T-helper 1 cell (primary cell): ENCODE data around the gene ZNRF1.

Experiments used
- DNase-seq, 5 donors: peaks; one replicate each; pipeline ENCODE4 v3.0.0-alpha.2; 2012 to 2020

Gene ZNRF1

GRCh38 chr16:75027520-75028300 lies 28.9 kb downstream of the ZNRF1 start:
- no peak for DNase-seq

DNA sequence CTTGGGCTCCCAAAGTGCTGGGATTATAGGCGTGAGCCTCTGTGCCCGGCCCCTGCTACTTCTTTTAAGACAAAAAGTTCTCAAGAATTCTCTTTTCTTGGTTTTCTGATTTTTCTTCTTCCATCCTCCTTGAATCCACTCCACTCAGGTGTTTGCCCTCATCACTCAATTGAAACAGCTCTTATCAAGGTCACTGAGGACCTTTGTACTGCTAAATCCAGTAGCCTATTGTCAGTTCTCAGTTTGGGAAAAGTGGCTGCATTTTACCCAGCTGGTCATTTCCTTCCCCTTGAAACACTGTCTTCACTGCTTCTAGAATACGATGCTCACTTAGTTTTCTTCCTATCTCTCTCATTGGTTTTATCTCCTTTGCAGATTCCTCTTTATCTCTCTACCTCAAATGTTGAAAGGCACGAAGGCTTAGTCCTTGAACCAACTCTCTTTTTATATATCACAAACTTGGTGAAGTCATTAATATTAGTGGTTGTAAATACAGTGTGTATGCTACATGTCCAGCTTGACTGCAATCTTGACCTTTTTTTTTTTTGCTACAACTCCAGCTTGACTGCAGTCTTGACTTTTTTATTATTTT lies 29.8 kb downstream of the ZNRF1 start:
- DNase-seq = no peak

DNA sequence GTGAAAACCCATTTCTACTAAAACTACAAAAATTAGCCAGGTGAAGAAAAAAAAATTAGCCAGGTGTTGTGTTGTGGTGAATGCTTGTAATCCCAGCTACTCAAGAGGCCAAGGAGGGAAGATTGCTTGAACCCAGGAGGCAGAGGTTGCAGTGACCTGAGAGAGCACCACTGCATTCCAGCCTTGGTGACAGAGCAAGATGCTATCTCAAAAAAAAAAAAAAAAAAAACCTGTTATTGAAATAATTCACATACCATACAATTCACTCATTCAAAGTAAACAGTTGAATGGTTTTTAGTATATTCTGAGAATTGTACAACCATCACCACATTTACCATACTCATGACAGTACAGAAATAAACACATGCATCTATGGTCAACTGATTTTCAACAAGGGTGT lies 31.0 kb downstream of the ZNRF1 start:
- no peak for DNase-seq

GRCh38 chr16:75032655-75033054 lies 33.8 kb downstream of the ZNRF1 start:
- no peak for DNase-seq

DNA sequence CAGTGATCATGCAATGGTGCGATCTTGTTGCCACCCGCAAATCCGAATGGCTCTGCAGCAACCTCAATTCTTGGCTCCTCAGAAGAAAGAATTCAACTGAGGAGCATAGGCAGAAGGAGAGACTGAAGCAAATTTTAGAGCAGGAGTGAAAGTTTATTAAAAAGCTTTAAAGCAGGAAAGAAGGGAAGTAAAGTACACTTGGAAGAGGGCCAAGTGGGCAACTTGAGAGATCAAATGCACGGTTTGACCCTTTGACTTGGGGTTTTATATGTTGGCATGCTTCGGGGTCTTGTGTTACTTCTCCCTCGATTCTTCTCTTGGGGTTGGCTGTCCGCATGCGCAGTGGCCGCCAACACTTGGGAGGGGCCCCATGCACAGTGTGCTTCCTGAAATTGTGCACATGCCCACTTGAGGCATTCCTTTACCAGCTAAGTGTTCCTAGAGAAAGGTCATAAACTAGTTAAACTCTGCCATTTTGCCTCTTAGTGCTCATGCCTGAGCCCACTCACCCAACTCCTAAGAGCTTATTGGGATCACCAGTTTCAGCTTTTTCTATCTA lies 36.7 kb downstream of the ZNRF1 start:
- no peak for DNase-seq

- DNase-seq = no peak
Observed at GRCh38 chr16:75038036-75038858, 39.4 kb downstream of the ZNRF1 start.

GRCh38 chr16:75039941-75040340 lies 41.1 kb downstream of the ZNRF1 start:
- DNase-seq = no peak

DNA sequence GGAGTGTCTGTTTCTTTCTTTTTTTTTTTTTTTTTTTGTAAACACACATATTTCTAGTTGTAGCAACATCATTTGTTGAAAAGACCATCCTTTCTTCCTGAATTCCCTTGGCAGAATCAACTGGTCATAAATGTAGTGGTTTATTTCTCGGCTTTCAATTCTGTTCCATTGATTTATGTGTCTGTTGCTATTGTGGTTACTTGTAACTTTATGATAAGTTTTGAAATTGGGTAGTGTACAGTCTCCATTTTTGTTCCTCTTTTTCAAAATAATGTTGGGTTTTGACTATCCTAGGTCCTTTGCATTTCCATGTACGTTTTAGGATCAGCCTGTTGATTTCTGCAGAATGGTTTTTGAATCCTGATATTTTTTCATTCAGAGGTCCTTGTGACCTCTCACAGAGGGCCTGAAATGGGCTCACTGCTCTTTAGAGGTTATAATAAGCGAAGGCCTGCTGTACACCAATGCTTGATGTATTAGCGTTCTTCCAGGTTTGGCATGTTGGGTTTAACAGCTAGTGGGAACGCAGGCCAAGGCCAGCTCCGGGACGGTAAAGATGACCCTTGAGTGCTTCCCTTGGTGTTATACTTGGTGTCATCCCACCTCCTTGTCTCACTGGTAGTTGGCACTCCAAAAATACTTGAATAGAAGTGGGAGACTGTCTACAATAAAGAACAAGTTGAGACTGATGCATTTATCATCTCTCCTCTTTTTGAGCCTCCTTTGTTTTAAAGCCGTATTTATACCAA lies 43.8 kb downstream of the ZNRF1 start:
- DNase-seq = no peak

- no peak for DNase-seq
Observed at GRCh38 chr16:75043175-75043895, 44.5 kb downstream of the ZNRF1 start.

- no peak for DNase-seq
Observed at GRCh38 chr16:75044800-75045361, 46.1 kb downstream of the ZNRF1 start.

- DNase-seq = no peak
Observed at GRCh38 chr16:75045424-75045823, 46.6 kb downstream of the ZNRF1 start.

- DNase-seq = no peak
Observed at GRCh38 chr16:75048054-75048453, 49.2 kb downstream of the ZNRF1 start.

GRCh38 chr16:75048530-75048929 lies 49.7 kb downstream of the ZNRF1 start:
- DNase-seq = no peak

- DNase-seq = no peak
Observed at GRCh38 chr16:75052481-75053202, 53.8 kb downstream of the ZNRF1 start.

DNA sequence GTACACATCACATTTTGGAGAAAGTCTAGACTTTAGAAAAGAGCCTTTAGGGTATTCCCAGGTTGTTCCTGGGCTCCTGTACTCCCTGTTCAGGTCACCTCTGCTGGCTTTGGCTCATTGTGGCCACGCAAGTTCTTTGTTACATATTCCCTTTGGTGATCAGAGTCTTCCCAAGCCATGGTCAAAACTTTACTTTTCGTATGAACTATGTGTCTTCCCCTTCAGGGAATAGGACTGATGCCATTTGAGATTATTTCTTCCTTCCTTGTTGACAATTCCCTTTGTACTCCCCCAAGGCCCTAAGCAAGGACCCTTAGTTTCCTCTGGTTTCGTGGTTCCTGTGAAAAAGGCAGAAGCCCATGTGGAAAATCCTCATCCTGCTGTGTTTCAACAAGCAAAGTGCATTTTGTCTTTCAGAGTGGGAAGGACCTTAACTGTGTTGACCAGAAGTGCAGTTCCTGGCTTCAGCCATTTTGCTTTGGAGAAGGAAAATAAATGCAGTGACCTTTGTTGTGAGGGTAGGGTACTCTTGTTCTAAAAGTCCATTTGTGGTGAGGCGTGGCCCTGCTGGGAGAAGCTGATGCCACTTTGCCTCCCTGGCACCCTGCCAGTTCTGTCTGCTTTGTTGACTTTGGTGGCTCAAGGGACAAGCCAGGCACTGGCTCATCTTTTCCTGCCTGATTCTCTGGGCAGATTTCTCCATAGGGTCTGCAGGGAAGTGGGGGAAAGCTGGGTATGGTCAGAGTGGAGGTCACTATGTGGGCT lies 55.1 kb downstream of the ZNRF1 start:
- no peak for DNase-seq

DNA sequence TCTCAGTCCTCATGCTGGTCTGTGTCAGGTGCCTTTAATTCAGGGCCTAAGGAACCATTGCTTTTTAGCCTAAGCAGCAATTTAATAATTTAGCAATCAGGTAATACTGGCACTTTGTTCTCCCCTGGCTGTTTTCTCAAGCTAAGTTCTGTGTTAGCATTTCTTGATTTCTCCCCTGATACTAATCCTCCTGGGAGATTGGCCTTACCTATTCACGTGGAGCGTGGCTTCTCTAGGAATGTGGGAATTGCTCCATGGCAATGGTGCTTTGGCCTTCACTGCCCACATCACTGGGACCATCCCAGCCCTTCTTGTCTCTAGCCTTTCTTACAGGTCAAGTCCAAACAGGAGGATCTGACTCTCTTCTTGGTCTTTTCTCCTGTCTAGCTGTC lies 55.7 kb downstream of the ZNRF1 start:
- DNase-seq = no peak

DNA sequence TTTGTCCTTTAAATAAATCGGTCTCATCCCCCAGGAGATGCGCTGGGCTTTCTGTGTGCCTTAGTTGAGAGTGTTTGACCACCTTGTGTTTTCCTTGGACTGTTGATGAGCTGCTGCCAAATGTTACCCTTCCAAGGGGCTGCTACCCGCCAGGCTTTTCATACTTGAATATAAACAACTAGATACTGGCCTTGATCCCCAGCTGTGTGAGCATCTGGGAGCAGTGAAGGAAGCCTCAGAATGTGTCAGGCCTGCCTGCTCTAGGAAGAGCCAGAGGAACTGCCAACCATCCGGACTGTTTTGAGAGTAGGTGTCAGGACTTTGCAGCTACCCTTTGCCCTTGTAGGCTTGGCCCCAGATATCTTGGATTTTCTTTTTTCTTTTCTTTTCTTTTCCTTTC lies 60.0 kb downstream of the ZNRF1 start:
- DNase-seq = no peak

- no peak for DNase-seq
Observed at GRCh38 chr16:75059411-75059810, 60.6 kb downstream of the ZNRF1 start.

- DNase-seq = no peak
Observed at GRCh38 chr16:75060723-75061122, 61.9 kb downstream of the ZNRF1 start.

GRCh38 chr16:75061669-75062068 lies 62.8 kb downstream of the ZNRF1 start:
- DNase-seq = no peak
